ENCODE data around the gene C3orf38.
"Not testable (repeated sequence)": the region's sequence is repeated elsewhere in the genome, so short reads cannot be mapped to it uniquely, and the experiment has no call there.

C3orf38 gene

GRCh38 chr3:88149509-88150362, at the start of gene C3orf38:
TSS of gene C3orf38 (plus strand) at chr3:88149959. CDS start at chr3:88150053, 94 bp downstream.
- DNase-seq (ENCODE audit: insufficient read length, low spot score) (peak; percentile 88), FAIRE-seq (peak; percentile 86)

GRCh38 chr3:88101142-88101541, 48.6 kb upstream of the C3orf38 start:
- FAIRE-seq (no peak), DNase-seq (ENCODE audit: insufficient read length, low spot score) (no peak)

GRCh38 chr3:88105325-88105724, 44.4 kb upstream of the C3orf38 start:
- DNase-seq (ENCODE audit: insufficient read length, low spot score) (no peak), FAIRE-seq (no peak)

- no peak for FAIRE-seq
- DNase-seq (ENCODE audit: insufficient read length, low spot score) = no peak
These were observed 37.5 kb upstream of the C3orf38 start for GRCh38 chr3:88112289-88112688.

- FAIRE-seq = peak; percentile 85
- peak; percentile 31 for DNase-seq (ENCODE audit: insufficient read length, low spot score)
These were observed 36.2 kb upstream of the C3orf38 start for GRCh38 chr3:88113311-88114162.

GRCh38 chr3:88114878-88115549, 34.7 kb upstream of the C3orf38 start:
- FAIRE-seq (no peak), DNase-seq (ENCODE audit: insufficient read length, low spot score) (no peak)

- DNase-seq (ENCODE audit: insufficient read length, low spot score) (no peak), FAIRE-seq (no peak)
These were observed 32.1 kb upstream of the C3orf38 start for GRCh38 chr3:88117683-88118082.

GRCh38 chr3:88118603-88119002, 31.2 kb upstream of the C3orf38 start:
- DNase-seq (ENCODE audit: insufficient read length, low spot score); FAIRE-seq: not testable (repeated sequence)

GRCh38 chr3:88123526-88123925, 26.2 kb upstream of the C3orf38 start:
- FAIRE-seq (no peak), DNase-seq (ENCODE audit: insufficient read length, low spot score) (no peak)

- DNase-seq (ENCODE audit: insufficient read length, low spot score) (no peak), FAIRE-seq (no peak)
These were observed 18.1 kb upstream of the C3orf38 start for GRCh38 chr3:88131695-88132094.

- DNase-seq (ENCODE audit: insufficient read length, low spot score) (no peak), FAIRE-seq (no peak)
These were observed 16.9 kb upstream of the C3orf38 start for GRCh38 chr3:88132894-88133293.

- DNase-seq (ENCODE audit: insufficient read length, low spot score) (no peak), FAIRE-seq (no peak)
These were observed 16.0 kb upstream of the C3orf38 start for GRCh38 chr3:88133711-88134263.

- DNase-seq (ENCODE audit: insufficient read length, low spot score) (no peak), FAIRE-seq (no peak)
These were observed 11.9 kb upstream of the C3orf38 start for GRCh38 chr3:88137836-88138235.

GRCh38 chr3:88141458-88142083, 8.2 kb upstream of the C3orf38 start:
- DNase-seq (ENCODE audit: insufficient read length, low spot score) (peak; percentile 9), FAIRE-seq (no peak)

GRCh38 chr3:88142094-88142624, 7.6 kb upstream of the C3orf38 start:
- peak; percentile 26 for FAIRE-seq
- DNase-seq (ENCODE audit: insufficient read length, low spot score) = no peak

GRCh38 chr3:88147261-88147660, 2.5 kb upstream of the C3orf38 start:
- DNase-seq (ENCODE audit: insufficient read length, low spot score) = no peak
- no peak for FAIRE-seq

GRCh38 chr3:88148651-88149050, 1.1 kb upstream of the C3orf38 start:
- no peak for DNase-seq (ENCODE audit: insufficient read length, low spot score)
- FAIRE-seq = no peak

GRCh38 chr3:88149101-88149508, 654 bp upstream of the C3orf38 start:
- DNase-seq (ENCODE audit: insufficient read length, low spot score) (peak; percentile 13), FAIRE-seq (peak; percentile 20)

- FAIRE-seq = no peak
- DNase-seq (ENCODE audit: insufficient read length, low spot score) = no peak
These were observed 612 bp downstream of the C3orf38 start for GRCh38 chr3:88150371-88150770.

GRCh38 chr3:88150806-88151205, 1.0 kb downstream of the C3orf38 start:
- no peak for FAIRE-seq
- DNase-seq (ENCODE audit: insufficient read length, low spot score) = no peak
